PC-3 (cell line): ENCODE measurements around the gene NKX1-1.

Experiments used
- CTCF ChIP-seq: fragments of 300-600 bp; sonication (generic); conservative IDR thresholded peaks from 2 replicates; pipeline ENCODE4 v1.5.1; 2017; ENCODE audit warnings: antibody characterized with exemption, low read depth, mild to moderate bottlenecking, low read length
- EZH2phosphoT487 ChIP-seq: fragments of 300-600 bp; sonication (generic); IDR thresholded peaks from 2 replicates; pipeline ENCODE4 v1.6.1; 2018; ENCODE audit warnings: mild to moderate bottlenecking, antibody characterized with exemption, low read length, borderline replicate concordance

- TF ChIP-seq CTCF (no peak), EZH2phosphoT487 (no peak)
Observed at GRCh38 chr4:1453731-1454130, 47.5 kb upstream of the NKX1-1 start.
